OCI-LY7 (cell line): Measurements from ENCODE around the gene HDAC9.

ENCODE experiments used
- EZH2phosphoT487 ChIP-seq: fragments of 200-600 bp; sonication (generic); IDR thresholded peaks from 2 replicates; pipeline ENCODE4 v1.6.1; 2018; ENCODE audit warnings: low read depth, borderline replicate concordance, mild to moderate bottlenecking, mixed run types, antibody characterized with exemption, low read length, moderate library complexity, mixed read lengths
- TF ChIP-seq, protein P1 (sequence below): fragments of 200-600 bp; sonication (generic); conservative IDR thresholded peaks from 2 replicates; pipeline ENCODE4 v1.5.1; 2014; ENCODE audit warnings: mild to moderate bottlenecking, antibody characterized with exemption, low read length, moderate library complexity, mixed read lengths

DNA sequence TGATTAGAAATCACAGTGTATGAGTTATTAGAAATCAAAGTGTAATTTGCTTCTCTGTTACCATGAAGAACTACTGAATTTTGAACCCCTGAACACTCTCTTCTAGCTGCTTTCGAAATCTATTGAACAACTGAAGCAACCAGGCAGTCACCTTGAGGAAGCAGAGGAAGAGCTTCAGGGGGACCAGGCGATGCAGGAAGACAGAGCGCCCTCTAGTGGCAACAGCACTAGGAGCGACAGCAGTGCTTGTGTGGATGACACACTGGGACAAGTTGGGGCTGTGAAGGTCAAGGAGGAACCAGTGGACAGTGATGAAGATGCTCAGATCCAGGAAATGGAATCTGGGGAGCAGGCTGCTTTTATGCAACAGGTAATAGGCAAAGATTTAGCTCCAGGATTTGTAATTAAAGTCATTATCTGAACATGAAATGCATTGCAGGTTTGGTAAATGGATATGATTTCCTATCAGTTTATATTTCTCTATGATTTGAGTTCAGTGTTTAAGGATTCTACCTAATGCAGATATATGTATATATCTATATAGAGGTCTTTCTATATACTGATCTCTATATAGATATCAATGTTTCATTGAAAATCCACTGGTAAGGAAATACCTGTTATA lies 170.7 kb downstream of the HDAC9 start:
- TF ChIP-seq, protein P1, sequence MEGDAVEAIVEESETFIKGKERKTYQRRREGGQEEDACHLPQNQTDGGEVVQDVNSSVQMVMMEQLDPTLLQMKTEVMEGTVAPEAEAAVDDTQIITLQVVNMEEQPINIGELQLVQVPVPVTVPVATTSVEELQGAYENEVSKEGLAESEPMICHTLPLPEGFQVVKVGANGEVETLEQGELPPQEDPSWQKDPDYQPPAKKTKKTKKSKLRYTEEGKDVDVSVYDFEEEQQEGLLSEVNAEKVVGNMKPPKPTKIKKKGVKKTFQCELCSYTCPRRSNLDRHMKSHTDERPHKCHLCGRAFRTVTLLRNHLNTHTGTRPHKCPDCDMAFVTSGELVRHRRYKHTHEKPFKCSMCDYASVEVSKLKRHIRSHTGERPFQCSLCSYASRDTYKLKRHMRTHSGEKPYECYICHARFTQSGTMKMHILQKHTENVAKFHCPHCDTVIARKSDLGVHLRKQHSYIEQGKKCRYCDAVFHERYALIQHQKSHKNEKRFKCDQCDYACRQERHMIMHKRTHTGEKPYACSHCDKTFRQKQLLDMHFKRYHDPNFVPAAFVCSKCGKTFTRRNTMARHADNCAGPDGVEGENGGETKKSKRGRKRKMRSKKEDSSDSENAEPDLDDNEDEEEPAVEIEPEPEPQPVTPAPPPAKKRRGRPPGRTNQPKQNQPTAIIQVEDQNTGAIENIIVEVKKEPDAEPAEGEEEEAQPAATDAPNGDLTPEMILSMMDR, result peak; percentile 100
- TF ChIP-seq EZH2phosphoT487, result no peak
